DOHH2 (cell line): ENCODE measurements around the gene METTL1.

Experiments used
- H3F3A ChIP-seq: fragments of 200-600 bp; sonication (generic), shearing (Covaris generic); 2 replicates; pipeline ENCODE4 v1.6.0; 2016; ENCODE audit warnings: antibody characterized with exemption, mild to moderate bottlenecking; ENCODE audit not compliant: control insufficient read depth, insufficient read depth
- H3K27ac ChIP-seq: fragments of 200-600 bp; sonication (generic); 2 replicates; pipeline ENCODE4 v1.5.1; 2014; ENCODE audit warnings: low read depth, mild to moderate bottlenecking, low read length, moderate library complexity
- H3K27me3 ChIP-seq: fragments of 200-600 bp; sonication (generic); 2 replicates; pipeline ENCODE4 v1.6.1; 2014; ENCODE audit warnings: mild to moderate bottlenecking, low read length, mixed read lengths; ENCODE audit not compliant: control insufficient read depth
- H3K36me3 ChIP-seq: fragments of 200-600 bp; sonication (generic); 2 replicates; pipeline ENCODE4 v1.6.1; 2014; ENCODE audit warnings: mild to moderate bottlenecking, low read length, moderate library complexity, mixed read lengths; ENCODE audit not compliant: control insufficient read depth
- H3K4me1 ChIP-seq: fragments of 200-600 bp; sonication (generic); 2 replicates; pipeline ENCODE4 v1.6.1; 2014; ENCODE audit warnings: mild to moderate bottlenecking, low read length, mixed read lengths; ENCODE audit not compliant: control insufficient read depth
- H3K4me2 ChIP-seq: fragments of 200-600 bp; sonication (generic); 2 replicates; pipeline ENCODE4 v1.6.0; 2014; ENCODE audit warnings: mild to moderate bottlenecking, low read length, moderate library complexity
- H3K4me3 ChIP-seq: fragments of 200-600 bp; sonication (generic); 2 replicates; pipeline ENCODE4 v1.5.1; 2014; ENCODE audit warnings: mild to moderate bottlenecking, low read length, mixed read lengths
- H3K79me2 ChIP-seq: fragments of 200-600 bp; sonication (generic); 2 replicates; pipeline ENCODE4 v1.6.1; 2014; ENCODE audit warnings: mild to moderate bottlenecking, low read length, mixed read lengths; ENCODE audit not compliant: control insufficient read depth
- H3K9me2 ChIP-seq: fragments of 200-600 bp; sonication (generic); replicated peaks from 2 replicates; pipeline ENCODE4 v1.6.1; 2014; ENCODE audit warnings: mild to moderate bottlenecking, low read length, mixed read lengths; ENCODE audit not compliant: control insufficient read depth
- H3K9me3 ChIP-seq: fragments of 200-600 bp; sonication (generic); 2 replicates; pipeline ENCODE4 v1.6.1; 2014; ENCODE audit warnings: antibody characterized with exemption, low read length, mixed read lengths; ENCODE audit not compliant: control insufficient read depth, insufficient read depth
- H4K20me1 ChIP-seq: fragments of 200-600 bp; sonication (generic); 2 replicates; pipeline ENCODE4 v1.6.0; 2014; ENCODE audit warnings: low read depth, mild to moderate bottlenecking, antibody characterized with exemption, low read length, moderate library complexity; ENCODE audit not compliant: control insufficient read depth, insufficient read depth
- EZH2phosphoT487 ChIP-seq: fragments of 200-600 bp; sonication (generic); IDR thresholded peaks from 2 replicates; pipeline ENCODE4 v1.6.1; 2017; ENCODE audit warnings: borderline replicate concordance, mild to moderate bottlenecking, antibody characterized with exemption, low read length, moderate library complexity, mixed read lengths
- TF ChIP-seq, protein P1 (sequence below): fragments of 200-600 bp; sonication (generic); IDR thresholded peaks from one replicate; pipeline ENCODE4 v1.5.1; 2014; ENCODE audit warnings: antibody characterized with exemption, mild to moderate bottlenecking, low read depth, low read length; ENCODE audit not compliant: poor library complexity, severe bottlenecking

Gene METTL1

DNA sequence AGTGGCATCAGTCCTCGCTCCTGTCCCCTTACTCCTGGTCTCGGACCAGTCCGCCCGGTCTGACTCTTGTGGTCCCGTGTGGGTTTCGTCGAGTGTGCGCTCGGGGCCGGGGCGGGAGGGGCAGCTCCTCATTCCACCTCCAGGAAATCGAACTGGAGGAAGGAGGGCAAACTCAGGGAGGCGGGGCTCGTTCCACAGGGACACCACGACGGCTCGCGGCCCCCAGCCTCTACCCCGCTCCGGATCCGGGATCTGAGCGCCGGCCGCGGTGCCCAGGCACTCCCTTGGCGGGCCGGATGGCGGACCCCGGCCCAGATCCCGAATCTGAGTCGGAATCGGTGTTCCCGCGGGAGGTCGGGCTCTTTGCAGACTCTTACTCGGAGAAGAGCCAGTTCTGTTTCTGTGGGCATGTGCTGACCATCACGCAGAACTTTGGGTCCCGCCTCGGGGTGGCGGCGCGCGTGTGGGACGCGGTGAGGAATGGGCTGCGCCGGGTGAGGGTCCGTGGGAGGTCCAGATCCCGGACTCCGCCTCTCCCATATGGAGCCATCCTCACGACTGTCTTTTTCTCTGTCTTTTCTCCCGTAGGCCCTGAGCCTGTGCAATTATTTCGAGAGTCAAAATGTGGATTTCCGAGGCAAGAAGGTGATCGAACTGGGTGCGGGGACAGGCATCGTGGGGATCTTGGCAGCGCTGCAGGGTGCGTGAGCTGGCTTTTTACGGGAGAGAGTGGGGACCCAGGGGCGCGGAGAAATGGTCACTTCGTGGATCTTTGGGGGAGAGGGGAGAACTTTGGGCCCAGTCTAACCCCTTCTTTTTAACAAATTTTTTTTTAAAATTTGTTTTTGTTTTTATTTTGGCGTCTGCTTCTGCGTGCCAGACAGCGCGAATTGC lies 771 bp upstream of the METTL1 start, which contains the start of gene EEF1AKMT3:
TSS of gene EEF1AKMT3 (plus strand) at position 186 of the 894 bp plus-strand sequence. CDS start at position 297, 111 bp downstream.
- H3K4me1 ChIP-seq, result peaks cover 15% of the 10 kb centered on the region
- no peaks in the 10 kb centered on the region for H3K27me3 ChIP-seq
- H3K4me3 ChIP-seq, result peak within 1 kb of the TSS; percentile 89
- peaks cover 11% of the 10 kb centered on the region for H3K79me2 ChIP-seq
- H4K20me1 ChIP-seq, result no peaks in the 10 kb centered on the region
- no peaks in the 10 kb centered on the region for H3K9me3 ChIP-seq
- no peaks in the 10 kb centered on the region for H3K9me2 ChIP-seq
- peak within 1 kb of the TSS; percentile 54 for H3K27ac ChIP-seq
- TF ChIP-seq, protein P1, sequence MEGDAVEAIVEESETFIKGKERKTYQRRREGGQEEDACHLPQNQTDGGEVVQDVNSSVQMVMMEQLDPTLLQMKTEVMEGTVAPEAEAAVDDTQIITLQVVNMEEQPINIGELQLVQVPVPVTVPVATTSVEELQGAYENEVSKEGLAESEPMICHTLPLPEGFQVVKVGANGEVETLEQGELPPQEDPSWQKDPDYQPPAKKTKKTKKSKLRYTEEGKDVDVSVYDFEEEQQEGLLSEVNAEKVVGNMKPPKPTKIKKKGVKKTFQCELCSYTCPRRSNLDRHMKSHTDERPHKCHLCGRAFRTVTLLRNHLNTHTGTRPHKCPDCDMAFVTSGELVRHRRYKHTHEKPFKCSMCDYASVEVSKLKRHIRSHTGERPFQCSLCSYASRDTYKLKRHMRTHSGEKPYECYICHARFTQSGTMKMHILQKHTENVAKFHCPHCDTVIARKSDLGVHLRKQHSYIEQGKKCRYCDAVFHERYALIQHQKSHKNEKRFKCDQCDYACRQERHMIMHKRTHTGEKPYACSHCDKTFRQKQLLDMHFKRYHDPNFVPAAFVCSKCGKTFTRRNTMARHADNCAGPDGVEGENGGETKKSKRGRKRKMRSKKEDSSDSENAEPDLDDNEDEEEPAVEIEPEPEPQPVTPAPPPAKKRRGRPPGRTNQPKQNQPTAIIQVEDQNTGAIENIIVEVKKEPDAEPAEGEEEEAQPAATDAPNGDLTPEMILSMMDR, result no peak
- TF ChIP-seq EZH2phosphoT487, result no peak
- H3K36me3 ChIP-seq, result peaks cover 24% of the 10 kb centered on the region
- no peaks in the 10 kb centered on the region for H3F3A ChIP-seq
- H3K4me2 ChIP-seq, result peak within 1 kb of the TSS; percentile 88

DNA sequence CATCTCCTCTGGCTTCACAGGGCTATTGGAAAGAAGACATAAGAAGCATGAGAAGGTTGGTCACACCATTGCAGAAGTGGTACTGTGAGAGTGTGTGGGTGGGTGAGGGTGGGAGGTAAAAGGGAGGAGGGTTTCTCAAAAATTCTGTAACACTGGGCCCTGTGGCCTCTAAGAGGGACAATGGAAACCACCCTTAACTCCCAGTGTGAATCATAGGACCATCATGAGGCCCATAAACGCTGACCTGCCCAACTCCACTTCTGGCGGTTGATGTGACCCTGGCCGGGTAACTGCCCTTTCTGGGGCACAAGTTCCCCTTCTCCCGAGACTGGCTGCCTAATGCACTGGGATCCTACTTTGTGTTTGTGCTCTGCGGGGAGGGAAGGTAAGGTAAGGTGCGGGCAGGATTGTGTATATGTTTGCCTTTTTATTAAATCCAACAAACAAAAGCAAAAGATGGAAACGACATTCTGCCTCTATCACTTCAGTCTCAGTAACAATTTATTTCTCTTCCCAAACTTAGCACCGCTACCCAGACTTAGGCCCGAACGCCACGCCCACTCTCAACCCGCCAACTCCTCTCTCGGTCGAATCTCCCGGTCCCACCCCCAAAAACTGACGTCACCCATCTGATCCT lies 551 bp downstream of the METTL1 start:
- Histone ChIP-seq H3K4me3 (peak overlapping the region; percentile 89), H3K9me2 (no peaks in the 10 kb centered on the region), H3K27me3 (peaks cover 7% of the 10 kb centered on the region)

DNA sequence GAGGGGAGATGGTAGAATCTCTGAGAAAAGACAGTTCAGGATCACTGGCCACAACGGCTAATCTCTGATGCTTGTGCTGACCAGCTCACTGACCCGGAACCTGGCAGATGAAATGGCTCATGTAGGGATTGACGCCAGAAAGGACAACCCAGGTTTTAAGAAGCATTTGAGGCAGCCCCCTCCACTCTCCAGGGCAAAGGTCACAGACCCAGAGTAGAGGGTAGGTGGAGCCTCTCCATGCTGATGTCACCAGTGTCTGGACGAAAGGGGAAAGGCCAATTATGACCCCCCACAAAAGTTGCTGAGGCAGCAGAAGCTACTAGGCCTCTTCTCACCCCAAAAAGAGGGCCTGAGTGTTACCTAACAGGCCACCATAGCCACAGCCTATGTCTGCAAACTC lies 1.2 kb downstream of the METTL1 start:
- Histone ChIP-seq H3K27me3 (peaks cover 13% of the 10 kb centered on the region), H3K4me3 (peak overlapping the region; percentile 89), H3K9me2 (no peaks in the 10 kb centered on the region), H3K36me3 (peaks cover 24% of the 10 kb centered on the region), H3K4me2 (peak overlapping the region; percentile 88), H4K20me1 (no peaks in the 10 kb centered on the region), H3F3A (no peaks in the 10 kb centered on the region), H3K79me2 (peaks cover 11% of the 10 kb centered on the region), H3K27ac (no peak overlapping the region), H3K9me3 (no peaks in the 10 kb centered on the region), H3K4me1 (peaks cover 29% of the 10 kb centered on the region)
- TF ChIP-seq, protein P1, result no peak
- no peak for TF ChIP-seq EZH2phosphoT487

More for the DNA sequence above, 551 bp downstream of the METTL1 start:
- Histone ChIP-seq H3K79me2 (peaks cover 11% of the 10 kb centered on the region), H3K4me1 (peaks cover 23% of the 10 kb centered on the region), H3F3A (no peaks in the 10 kb centered on the region), H3K9me3 (no peaks in the 10 kb centered on the region), H3K4me2 (peak overlapping the region; percentile 88), H3K27ac (peak overlapping the region; percentile 54), H3K36me3 (peaks cover 24% of the 10 kb centered on the region), H4K20me1 (no peaks in the 10 kb centered on the region)
- TF ChIP-seq, protein P1, result no peak
